Stomach (tissue), 4 donors: Measurements from ENCODE around the gene ECPAS.

Source experiments
- CTCF ChIP-seq, 7 experiments: fragments of 450-650 bp in 4 of 7; fragments of 200-600 bp in 3 of 7; sonication (generic) in 3 of 7; IDR thresholded peaks; one replicate each; pipeline ENCODE4 v1.5.1; 2016 to 2019; ENCODE audit warnings: antibody characterized with exemption in 7 of 7, control low read depth in 2 of 7, mild to moderate bottlenecking in 1 of 7
- POLR2A ChIP-seq, 4 donors: fragments of 450-650 bp; IDR thresholded peaks; one replicate each; pipeline ENCODE4 v1.6.1; 2016; ENCODE audit warnings: antibody characterized with exemption in 4 of 4, control low read depth in 2 of 4, mild to moderate bottlenecking in 1 of 4, moderate library complexity in 1 of 4
- POLR2AphosphoS5 ChIP-seq, 3 donors: sonication (generic); formaldehyde crosslinking; IDR thresholded peaks; one replicate each; pipeline ENCODE4 v1.6.1; 2016; ENCODE audit warnings: antibody characterized with exemption in 3 of 3

- TF ChIP-seq CTCF (IDR thresholded peaks at IDR 0.05) (no peak), POLR2AphosphoS5 (IDR thresholded peaks at IDR 0.05) (no peak), POLR2A (IDR thresholded peaks at IDR 0.05) (no peak)
Measured at GRCh38 chr9:111412280-111412679, 71.9 kb downstream of the ECPAS start.
